IMR-90 (cell line): ENCODE results near the gene EHD4. TPM values are rescaled to one million over a fixed set of nuclear protein-coding genes. Genes with fewer than 3 reads are reported as not detected.
A peak's percentile ranks its signal among the peaks of the same experiment; 100 is the strongest.

ENCODE experiments used
- ATAC-seq: fragments of 200-7000 bp; cut with Tn5 transposase; 2 replicates; pipeline ENCODE4 v1.9.1; 2020; ENCODE audit warnings: low read depth, mild to moderate bottlenecking, moderate library complexity
- BruUV-seq: library from RNA; stranded (reverse); fragments of 400-500 nt; replicated peaks from 2 replicates; lab custom pipeline; 2021; lab: Mats Ljungman, UMichigan
- CTCF ChIA-PET: fragments of 300-600 bp; formaldehyde crosslinking; extraction: SDS; loops from one replicate; lab custom pipeline; 2021; ENCODE audit warnings: antibody characterized with exemption; lab: Yijun Ruan, JAX
- POLR2A ChIA-PET: fragments of 300-600 bp; sonication (Branson Sonifier 250); formaldehyde crosslinking; loops from one replicate; lab custom pipeline; 2022; ENCODE audit warnings: antibody characterized with exemption; ENCODE audit not compliant: unreplicated experiment; lab: Charles Lee
- DNase-seq: peaks from one replicate; pipeline ENCODE4 v3.0.0; 2013
- H2AFZ ChIP-seq: replicated peaks from 2 replicates; pipeline ENCODE3; 2013; ENCODE audit warnings: low read length, mild to moderate bottlenecking; ENCODE audit not compliant: poor library complexity
- H2AK5ac ChIP-seq: 2 replicates; pipeline ENCODE4 v1.6.1; 2013; ENCODE audit warnings: low read depth, low read length, inconsistent platforms
- H2AK9ac ChIP-seq: replicated peaks from 2 replicates; pipeline ENCODE3; 2013; ENCODE audit warnings: mild to moderate bottlenecking, low read depth, low read length, moderate library complexity; ENCODE audit not compliant: poor library complexity
- H2BK120ac ChIP-seq: 2 replicates; pipeline ENCODE4 v1.6.1; 2013; ENCODE audit warnings: low read depth, low read length, inconsistent platforms
- H2BK15ac ChIP-seq: 3 replicates; pipeline ENCODE4 v1.6.1; 2013; ENCODE audit warnings: low read depth, low read length, inconsistent platforms
- H2BK20ac ChIP-seq: 2 replicates; pipeline ENCODE4 v1.6.1; 2013; ENCODE audit warnings: low read depth, mild to moderate bottlenecking, inconsistent platforms, low read length, moderate library complexity
- H2BK5ac ChIP-seq: 2 replicates; pipeline ENCODE4 v1.6.1; 2013; ENCODE audit warnings: mild to moderate bottlenecking, low read depth, low read length, inconsistent platforms; ENCODE audit not compliant: poor library complexity, severe bottlenecking
- H3K14ac ChIP-seq: replicated peaks from 2 replicates; pipeline ENCODE4 v1.6.1; 2013; ENCODE audit warnings: low read depth, low read length, inconsistent platforms
- H3K18ac ChIP-seq: 2 replicates; pipeline ENCODE4 v1.6.1; 2013; ENCODE audit warnings: low read depth, low read length, control low read depth
- H3K23ac ChIP-seq: 2 replicates; pipeline ENCODE4 v1.6.1; 2013; ENCODE audit warnings: low read depth, low read length, inconsistent platforms
- H3K27ac ChIP-seq: 2 replicates; pipeline ENCODE4 v1.5.1; 2013; ENCODE audit warnings: mild to moderate bottlenecking, control low read depth, low read length; ENCODE audit not compliant: insufficient read depth
- H3K27me3 ChIP-seq: 2 replicates; pipeline ENCODE4 v1.6.1; 2013; ENCODE audit warnings: low read length; ENCODE audit not compliant: control insufficient read depth, insufficient read depth
- H3K36me3 ChIP-seq: 2 replicates; pipeline ENCODE4 v1.6.1; 2013; ENCODE audit warnings: low read length, mixed read lengths; ENCODE audit not compliant: control insufficient read depth, insufficient read depth
- H3K4ac ChIP-seq: 2 replicates; pipeline ENCODE4 v1.6.1; 2013; ENCODE audit warnings: low read depth, low read length, inconsistent platforms
- H3K4me1 ChIP-seq: 2 replicates; pipeline ENCODE4 v1.6.1; 2013; ENCODE audit warnings: low read length, mixed read lengths; ENCODE audit not compliant: control insufficient read depth, insufficient read depth
- H3K4me2 ChIP-seq: 2 replicates; pipeline ENCODE4 v1.6.1; 2013; ENCODE audit warnings: low read depth, mild to moderate bottlenecking, control low read depth, low read length, moderate library complexity
- H3K4me3 ChIP-seq: 2 replicates; pipeline ENCODE4 v1.5.1; 2013; ENCODE audit warnings: low read depth, mild to moderate bottlenecking, control low read depth, low read length, moderate library complexity; ENCODE audit not compliant: insufficient read depth
- H3K56ac ChIP-seq: 2 replicates; pipeline ENCODE4 v1.6.1; 2013; ENCODE audit warnings: low read length, inconsistent platforms; ENCODE audit not compliant: insufficient read depth; ENCODE audit errors: extremely low read depth
- H3K79me1 ChIP-seq, 2 experiments: 2 replicates each; pipeline ENCODE4 v1.6.1; 2013; ENCODE audit warnings: low read length in 2 of 2, inconsistent platforms in 1 of 2, low read depth in 1 of 2
- H3K9ac ChIP-seq: 2 replicates; pipeline ENCODE4 v1.6.1; 2013; ENCODE audit warnings: low read depth, low read length, control low read depth
- H3K9me1 ChIP-seq: 2 replicates; pipeline ENCODE4 v1.6.1; 2013; ENCODE audit warnings: low read length, inconsistent platforms; ENCODE audit not compliant: insufficient read depth
- H3K9me3 ChIP-seq: 2 replicates; pipeline ENCODE4 v1.6.1; 2013; ENCODE audit warnings: low read length; ENCODE audit not compliant: control insufficient read depth, insufficient read depth
- H4K20me1 ChIP-seq: 2 replicates; pipeline ENCODE4 v1.6.1; 2013; ENCODE audit warnings: low read length, inconsistent platforms; ENCODE audit not compliant: insufficient read depth
- H4K5ac ChIP-seq: 2 replicates; pipeline ENCODE4 v1.6.1; 2013; ENCODE audit warnings: mild to moderate bottlenecking, low read depth, low read length, control low read depth
- H4K8ac ChIP-seq, 2 experiments: 2 replicates each; pipeline ENCODE4 v1.6.1; 2013; ENCODE audit warnings: low read depth in 2 of 2, low read length in 2 of 2, control low read depth in 1 of 2, inconsistent platforms in 1 of 2
- H4K91ac ChIP-seq: 2 replicates; pipeline ENCODE4 v1.6.1; 2013; ENCODE audit warnings: low read depth, low read length, inconsistent platforms; ENCODE audit not compliant: insufficient read depth
- BHLHE40 ChIP-seq: fragments of 150-350 bp; IDR thresholded peaks from 2 replicates; pipeline ENCODE4 v1.6.1; 2016; ENCODE audit warnings: mild to moderate bottlenecking, low read depth, low read length
- CEBPB ChIP-seq: IDR thresholded peaks from 2 replicates; pipeline ENCODE4 v1.6.1; 2012; ENCODE audit warnings: low read depth, low read length, improper control_type of control experiment
- CHD1 ChIP-seq: IDR thresholded peaks from 2 replicates; pipeline ENCODE4 v1.6.1; 2012; ENCODE audit warnings: low read depth, low read length, improper control_type of control experiment
- FOS ChIP-seq: fragments of 150-350 bp; IDR thresholded peaks from 2 replicates; pipeline ENCODE4 v1.6.1; 2016; ENCODE audit warnings: low read depth, low read length
- MAFK ChIP-seq: IDR thresholded peaks from 2 replicates; pipeline ENCODE4 v1.6.1; 2012; ENCODE audit warnings: low read depth, low read length, improper control_type of control experiment
- MAZ ChIP-seq: IDR thresholded peaks from 2 replicates; pipeline ENCODE4 v1.6.1; 2012; ENCODE audit warnings: low read depth, mild to moderate bottlenecking, low read length, improper control_type of control experiment, moderate library complexity, borderline replicate concordance
- MXI1 ChIP-seq: IDR thresholded peaks from 2 replicates; pipeline ENCODE4 v1.6.1; 2012; ENCODE audit warnings: low read depth, mild to moderate bottlenecking, low read length, moderate library complexity, borderline replicate concordance
- NFE2L2 ChIP-seq: fragments of 150-350 bp; IDR thresholded peaks from 2 replicates; pipeline ENCODE4 v1.6.1; 2016; ENCODE audit warnings: low read depth, mild to moderate bottlenecking, low read length
- POLR2A ChIP-seq: IDR thresholded peaks from 2 replicates; pipeline ENCODE4 v1.6.1; 2012; ENCODE audit warnings: mild to moderate bottlenecking, low read depth, low read length
- RAD21 ChIP-seq: IDR thresholded peaks from 2 replicates; pipeline ENCODE4 v1.6.1; 2012; ENCODE audit warnings: low read length, improper control_type of control experiment
- RCOR1 ChIP-seq: IDR thresholded peaks from 2 replicates; pipeline ENCODE4 v1.6.1; 2012; ENCODE audit warnings: mild to moderate bottlenecking, low read length, improper control_type of control experiment; ENCODE audit not compliant: insufficient replicate concordance
- RFX5 ChIP-seq: IDR thresholded peaks from 2 replicates; pipeline ENCODE4 v1.8.0; 2012; ENCODE audit warnings: low read depth, mild to moderate bottlenecking, low read length, moderate library complexity
- SMC3 ChIP-seq: fragments of 150-350 bp; IDR thresholded peaks from 2 replicates; pipeline ENCODE4 v1.6.1; 2016; ENCODE audit warnings: low read depth, mild to moderate bottlenecking, antibody characterized with exemption, low read length, moderate library complexity
- WGBS, 2 experiments: methylation state at CpG; one replicate each; pipeline versions ENCODE4 v1.1.5 to v1.1.7; 2013; ENCODE audit warnings: missing lambda C conversion rate in 2 of 2; ENCODE audit not compliant: insufficient read length in 1 of 2; ENCODE audit errors: extremely low coverage in 2 of 2; 5-methylcytosine and 5-hydroxymethylcytosine counted together
- dilution Hi-C: fragments of 300-500 bp; cut with HindIII; formaldehyde crosslinking; loops from one replicate; pipeline ENCODE4 v1.14.3; 2018; ENCODE audit warnings: low sequenced_read_pairs; ENCODE audit not compliant: unreplicated experiment
- in situ Hi-C: fragments of 300-500 bp; cut with MboI; formaldehyde crosslinking; loops from 3 replicates; pipeline ENCODE4 v1.14.3; 2019; ENCODE audit warnings: low sequenced_read_pairs, inconsistent platforms, mixed read lengths
- intact Hi-C: fragments of 100-400 bp; cut with micrococcal nuclease; formaldehyde crosslinking; loops from 2 replicates; pipeline ENCODE4 v1.10.0; 2022
- polyA plus RNA-seq, 3 experiments: library from polyadenylated mRNA; depleted of rRNA; stranded (reverse); fragments of >200 nt; gene quantifications; 2 replicates each; pipeline ENCODE4 v1.2.3, GENCODE V29; 2012; ENCODE audit warnings: low replicate concordance in 1 of 3
- total RNA-seq: library from RNA; depleted of rRNA; stranded (reverse); fragments of >200 nt; gene quantifications from 2 replicates; pipeline ENCODE4 v1.2.3, GENCODE V29; 2012
- TF ChIP-seq, protein P1 (sequence below): fragments of 150-350 bp; IDR thresholded peaks from 2 replicates; pipeline ENCODE4 v1.6.1; 2016; ENCODE audit warnings: low read depth, mild to moderate bottlenecking, low read length, moderate library complexity, borderline replicate concordance
- TF ChIP-seq, protein P2 (sequence below): fragments of 150-350 bp; IDR thresholded peaks from 2 replicates; pipeline ENCODE4 v1.6.1; 2017; ENCODE audit warnings: mild to moderate bottlenecking, antibody characterized with exemption, low read length, low read depth
- TF ChIP-seq, protein P3 (sequence below): conservative IDR thresholded peaks from 2 replicates; pipeline ENCODE4 v1.5.1; 2012; ENCODE audit warnings: mild to moderate bottlenecking, low read depth, low read length, improper control_type of control experiment

EHD4 gene
- total and polyA plus RNA-seq, 2 of the 4 experiments (the other 2 are of a cell fraction): 21.0 to 29.0 TPM

DNA sequence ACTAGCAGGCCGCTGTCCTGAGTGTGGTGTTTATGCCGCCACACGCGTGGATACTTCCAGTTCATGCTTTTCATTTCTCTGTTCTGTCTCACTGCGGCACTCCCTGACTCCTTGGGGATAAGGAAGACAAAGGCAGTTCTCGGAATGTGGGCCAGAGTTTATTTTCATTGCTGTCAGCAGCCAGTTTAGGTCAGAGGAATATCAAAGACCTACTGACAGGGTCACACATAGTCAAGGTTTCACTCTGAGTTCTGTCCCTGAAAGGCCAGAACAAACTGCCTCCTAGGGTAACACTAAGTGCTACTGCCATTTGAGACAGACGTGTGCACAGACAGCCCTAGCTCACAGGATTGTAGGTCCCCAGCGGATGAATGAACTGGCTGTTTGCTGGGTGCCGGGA lies 51.2 kb downstream of the EHD4 start:
- POLR2A ChIA-PET: no interaction called here

More for the DNA sequence above, 51.2 kb downstream of the EHD4 start:
- Histone ChIP-seq H3K27ac (no peak overlapping the region), H3K4ac (peak overlapping the region; percentile 58), H3K56ac (no peak overlapping the region), H2BK15ac (no peak overlapping the region), H3K4me1 (peaks cover 22% of the 10 kb centered on the region), H2BK20ac (peak overlapping the region; percentile 83; the same call in 1 of the 2 replicates), H3K4me2 (peak overlapping the region; percentile 6; the same call in 1 of the 2 replicates), H2AFZ (no peak overlapping the region), H3K23ac (peak overlapping the region; percentile 68; the same call in 1 of the 2 replicates), H3K9me3 (no peaks in the 10 kb centered on the region), H4K8ac (peak overlapping the region in 1 of 2 experiments; percentile 24; a peak in 1 of 4 replicates), H3K14ac (peak overlapping the region; percentile 24), H2AK9ac (no peak overlapping the region), H3K9me1 (peaks cover 36% of the 10 kb centered on the region), H4K20me1 (peaks cover 24% of the 10 kb centered on the region), H4K5ac (no peak overlapping the region), H3K9ac (no peak overlapping the region), H4K91ac (no peak overlapping the region; the same call in 1 of the 2 replicates), H3K27me3 (no peaks in the 10 kb centered on the region), H3K36me3 (peaks cover 7% of the 10 kb centered on the region), H3K18ac (no peak overlapping the region), H2BK5ac (no peak overlapping the region), H2AK5ac (peak overlapping the region; percentile 30; the same call in 1 of the 2 replicates), H3K79me1 (peaks cover 11 to 78% of the 10 kb centered on the region in 2 experiments), H3K4me3 (no peak overlapping the region), H2BK120ac (peak overlapping the region; percentile 64; the same call in 1 of the 2 replicates)
- 80% methylated on average over 2 of the region's 9 CpGs; no CpG with 5 or more reads in 1 of the 2 experiments for WGBS, 2 experiments
- BruUV-seq: no TSS peak
- peak; percentile 12; the same call in 1 of the 2 replicates for ATAC-seq
- intact Hi-C loops (no loop called here), in situ Hi-C loops (no loop called here), dilution Hi-C loops (no loop called here)
- DNase-seq: peak; percentile 43
- TF ChIP-seq, protein P1, sequence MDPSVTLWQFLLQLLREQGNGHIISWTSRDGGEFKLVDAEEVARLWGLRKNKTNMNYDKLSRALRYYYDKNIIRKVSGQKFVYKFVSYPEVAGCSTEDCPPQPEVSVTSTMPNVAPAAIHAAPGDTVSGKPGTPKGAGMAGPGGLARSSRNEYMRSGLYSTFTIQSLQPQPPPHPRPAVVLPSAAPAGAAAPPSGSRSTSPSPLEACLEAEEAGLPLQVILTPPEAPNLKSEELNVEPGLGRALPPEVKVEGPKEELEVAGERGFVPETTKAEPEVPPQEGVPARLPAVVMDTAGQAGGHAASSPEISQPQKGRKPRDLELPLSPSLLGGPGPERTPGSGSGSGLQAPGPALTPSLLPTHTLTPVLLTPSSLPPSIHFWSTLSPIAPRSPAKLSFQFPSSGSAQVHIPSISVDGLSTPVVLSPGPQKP: no peak
- TF ChIP-seq, protein P2, sequence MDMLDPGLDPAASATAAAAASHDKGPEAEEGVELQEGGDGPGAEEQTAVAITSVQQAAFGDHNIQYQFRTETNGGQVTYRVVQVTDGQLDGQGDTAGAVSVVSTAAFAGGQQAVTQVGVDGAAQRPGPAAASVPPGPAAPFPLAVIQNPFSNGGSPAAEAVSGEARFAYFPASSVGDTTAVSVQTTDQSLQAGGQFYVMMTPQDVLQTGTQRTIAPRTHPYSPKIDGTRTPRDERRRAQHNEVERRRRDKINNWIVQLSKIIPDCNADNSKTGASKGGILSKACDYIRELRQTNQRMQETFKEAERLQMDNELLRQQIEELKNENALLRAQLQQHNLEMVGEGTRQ: no peak
- no peak for TF ChIP-seq SMC3
- no peak for TF ChIP-seq RCOR1
- TF ChIP-seq MAZ: no peak
- no peak for TF ChIP-seq NFE2L2
- TF ChIP-seq, protein P3, sequence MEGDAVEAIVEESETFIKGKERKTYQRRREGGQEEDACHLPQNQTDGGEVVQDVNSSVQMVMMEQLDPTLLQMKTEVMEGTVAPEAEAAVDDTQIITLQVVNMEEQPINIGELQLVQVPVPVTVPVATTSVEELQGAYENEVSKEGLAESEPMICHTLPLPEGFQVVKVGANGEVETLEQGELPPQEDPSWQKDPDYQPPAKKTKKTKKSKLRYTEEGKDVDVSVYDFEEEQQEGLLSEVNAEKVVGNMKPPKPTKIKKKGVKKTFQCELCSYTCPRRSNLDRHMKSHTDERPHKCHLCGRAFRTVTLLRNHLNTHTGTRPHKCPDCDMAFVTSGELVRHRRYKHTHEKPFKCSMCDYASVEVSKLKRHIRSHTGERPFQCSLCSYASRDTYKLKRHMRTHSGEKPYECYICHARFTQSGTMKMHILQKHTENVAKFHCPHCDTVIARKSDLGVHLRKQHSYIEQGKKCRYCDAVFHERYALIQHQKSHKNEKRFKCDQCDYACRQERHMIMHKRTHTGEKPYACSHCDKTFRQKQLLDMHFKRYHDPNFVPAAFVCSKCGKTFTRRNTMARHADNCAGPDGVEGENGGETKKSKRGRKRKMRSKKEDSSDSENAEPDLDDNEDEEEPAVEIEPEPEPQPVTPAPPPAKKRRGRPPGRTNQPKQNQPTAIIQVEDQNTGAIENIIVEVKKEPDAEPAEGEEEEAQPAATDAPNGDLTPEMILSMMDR: no peak
- TF ChIP-seq MAFK: no peak
- no peak for TF ChIP-seq BHLHE40
- no peak for TF ChIP-seq FOS
- no peak for TF ChIP-seq POLR2A
- TF ChIP-seq RAD21: no peak
- TF ChIP-seq CHD1: no peak
- no peak for TF ChIP-seq RFX5
- TF ChIP-seq CEBPB: no peak
- TF ChIP-seq MXI1: no peak
- CTCF ChIA-PET: interaction anchor here (1.2 kb wide), 1 partner anchor 9 kb away, joined by 3 read pairs; no protein-coding TSS in a partner anchor
